Measurements from ENCODE around the gene ACSL5. TPM values are rescaled to one million over a fixed set of nuclear protein-coding genes. Genes with fewer than 3 reads are reported as not detected.

The ACSL5 gene
- total and polyA plus RNA-seq, 2 of the 4 experiments (the other 2 are of a cell fraction), result 0.87 to 1.3 TPM

DNA sequence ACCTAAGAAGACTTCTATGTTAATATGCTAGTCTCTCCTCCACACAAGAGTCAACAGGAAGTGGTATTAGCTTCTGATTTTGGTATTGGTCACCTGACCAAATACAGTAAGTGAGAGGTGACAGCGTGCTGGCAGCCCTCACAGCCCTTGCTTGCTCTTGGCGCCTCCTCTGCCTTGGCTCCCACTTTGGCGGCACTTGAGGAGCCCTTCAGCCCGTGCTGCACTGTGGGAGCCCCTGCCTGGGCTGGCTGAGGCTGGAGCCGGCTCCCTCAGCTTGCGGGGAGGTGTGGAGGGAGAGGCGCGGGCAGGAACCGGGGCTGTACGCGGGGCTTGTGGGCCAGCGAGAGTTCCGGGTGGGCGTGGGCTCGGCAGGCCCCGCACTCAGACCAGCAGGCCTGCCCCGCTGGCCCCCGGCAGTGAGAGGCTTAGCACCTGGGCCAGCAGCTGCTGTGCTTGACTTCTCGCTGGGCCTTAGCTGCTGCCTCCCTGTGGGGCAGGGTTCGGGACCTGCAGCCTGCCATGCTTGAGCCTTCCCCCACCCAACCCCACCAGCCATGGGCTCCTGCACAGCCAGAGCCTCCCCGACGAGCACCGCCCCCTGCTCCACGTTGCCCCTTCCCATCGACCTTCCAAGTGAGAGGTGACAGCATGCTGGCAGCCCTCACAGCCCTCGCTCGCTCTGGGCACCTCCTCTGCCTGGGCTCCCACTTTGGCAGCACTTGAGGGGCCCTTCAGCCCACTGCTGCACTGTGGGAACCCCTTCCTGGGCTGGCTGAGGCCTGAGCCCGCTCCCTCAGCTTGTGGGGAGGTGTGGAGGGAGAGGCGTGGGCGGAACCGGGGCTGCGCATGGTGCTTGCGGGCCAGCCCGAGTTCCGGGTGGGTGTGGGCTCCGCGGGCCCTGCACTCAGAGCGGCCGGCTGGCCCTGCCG lies 4.2 kb upstream of the ACSL5 start:
- 86% methylated on average over 9 of the region's 40 CpGs; no CpG with 5 or more reads in 1 of the 2 experiments for WGBS, 2 experiments (ENCODE audit: extremely low coverage in 2 of 2, insufficient read length in 1 of 2)
- H3K18ac ChIP-seq (ENCODE audit: low read depth, low read length), result no peak overlapping the region
- no peak overlapping the region for H2AK5ac ChIP-seq (ENCODE audit: low read depth, low read length)
- intact Hi-C loops (cut with micrococcal nuclease), result no loop called here
- H4K8ac ChIP-seq (ENCODE audit: low read depth in 2 of 2, low read length in 2 of 2), result no peak overlapping the region
- H3K27ac ChIP-seq (ENCODE audit: insufficient read depth, low read length), result no peak overlapping the region
- no peak overlapping the region for H3K4me3 ChIP-seq (ENCODE audit: insufficient read depth, low read depth, low read length)
- no peak overlapping the region for H3K4ac ChIP-seq (ENCODE audit: low read depth, low read length)
- DNase-seq (no peak), ATAC-seq (ENCODE audit: low read depth) (no peak)
- H3K14ac ChIP-seq (replicated peaks; ENCODE audit: low read depth, low read length), result no peak overlapping the region
- H3K79me1 ChIP-seq (ENCODE audit: low read depth in 1 of 2, low read length in 2 of 2), result no peaks in the 10 kb centered on the region
- no peak overlapping the region for H2BK5ac ChIP-seq (ENCODE audit: low read depth, low read length, poor library complexity, severe bottlenecking)
- dilution Hi-C loops (cut with HindIII; ENCODE audit: low sequenced_read_pairs, unreplicated experiment), result no loop called here
- H3K4me2 ChIP-seq (ENCODE audit: low read depth, low read length), result no peak overlapping the region
- no peak overlapping the region for H2BK20ac ChIP-seq (ENCODE audit: low read depth, low read length)
- in situ Hi-C loops (cut with MboI; ENCODE audit: low sequenced_read_pairs), result no loop called here
- POLR2A ChIA-PET (ENCODE audit: unreplicated experiment), result no interaction called here
- H3K4me1 ChIP-seq (ENCODE audit: control insufficient read depth, insufficient read depth, low read length), result no peaks in the 10 kb centered on the region
- no peaks in the 10 kb centered on the region for H3K9me1 ChIP-seq (ENCODE audit: insufficient read depth, low read length)
- H3K36me3 ChIP-seq (ENCODE audit: control insufficient read depth, insufficient read depth, low read length), result no peaks in the 10 kb centered on the region
- H3K9me3 ChIP-seq (ENCODE audit: control insufficient read depth, insufficient read depth, low read length), result no peaks in the 10 kb centered on the region
- no peak for TF ChIP-seq CHD1 (IDR thresholded peaks at IDR 0.05; ENCODE audit: low read depth, low read length)
- no peak for TF ChIP-seq MAFK (IDR thresholded peaks at IDR 0.05; ENCODE audit: low read depth, low read length)
- no peak for TF ChIP-seq BHLHE40 (IDR thresholded peaks at IDR 0.05; ENCODE audit: low read depth, low read length)
- TF ChIP-seq RAD21 (IDR thresholded peaks at IDR 0.05; ENCODE audit: low read length), result no peak
- no peak for TF ChIP-seq POLR2A (IDR thresholded peaks at IDR 0.05; ENCODE audit: low read depth, low read length)
- TF ChIP-seq MXI1 (IDR thresholded peaks at IDR 0.05; ENCODE audit: borderline replicate concordance, low read depth, low read length), result no peak
- TF ChIP-seq RFX5 (IDR thresholded peaks at IDR 0.05; ENCODE audit: low read depth, low read length), result no peak
- TF ChIP-seq, protein P1, sequence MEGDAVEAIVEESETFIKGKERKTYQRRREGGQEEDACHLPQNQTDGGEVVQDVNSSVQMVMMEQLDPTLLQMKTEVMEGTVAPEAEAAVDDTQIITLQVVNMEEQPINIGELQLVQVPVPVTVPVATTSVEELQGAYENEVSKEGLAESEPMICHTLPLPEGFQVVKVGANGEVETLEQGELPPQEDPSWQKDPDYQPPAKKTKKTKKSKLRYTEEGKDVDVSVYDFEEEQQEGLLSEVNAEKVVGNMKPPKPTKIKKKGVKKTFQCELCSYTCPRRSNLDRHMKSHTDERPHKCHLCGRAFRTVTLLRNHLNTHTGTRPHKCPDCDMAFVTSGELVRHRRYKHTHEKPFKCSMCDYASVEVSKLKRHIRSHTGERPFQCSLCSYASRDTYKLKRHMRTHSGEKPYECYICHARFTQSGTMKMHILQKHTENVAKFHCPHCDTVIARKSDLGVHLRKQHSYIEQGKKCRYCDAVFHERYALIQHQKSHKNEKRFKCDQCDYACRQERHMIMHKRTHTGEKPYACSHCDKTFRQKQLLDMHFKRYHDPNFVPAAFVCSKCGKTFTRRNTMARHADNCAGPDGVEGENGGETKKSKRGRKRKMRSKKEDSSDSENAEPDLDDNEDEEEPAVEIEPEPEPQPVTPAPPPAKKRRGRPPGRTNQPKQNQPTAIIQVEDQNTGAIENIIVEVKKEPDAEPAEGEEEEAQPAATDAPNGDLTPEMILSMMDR (conservative IDR thresholded peaks at IDR 0.05; ENCODE audit: low read depth, low read length), result no peak
- TF ChIP-seq NFE2L2 (IDR thresholded peaks at IDR 0.05; ENCODE audit: low read depth, low read length), result no peak
- TF ChIP-seq, protein P2, sequence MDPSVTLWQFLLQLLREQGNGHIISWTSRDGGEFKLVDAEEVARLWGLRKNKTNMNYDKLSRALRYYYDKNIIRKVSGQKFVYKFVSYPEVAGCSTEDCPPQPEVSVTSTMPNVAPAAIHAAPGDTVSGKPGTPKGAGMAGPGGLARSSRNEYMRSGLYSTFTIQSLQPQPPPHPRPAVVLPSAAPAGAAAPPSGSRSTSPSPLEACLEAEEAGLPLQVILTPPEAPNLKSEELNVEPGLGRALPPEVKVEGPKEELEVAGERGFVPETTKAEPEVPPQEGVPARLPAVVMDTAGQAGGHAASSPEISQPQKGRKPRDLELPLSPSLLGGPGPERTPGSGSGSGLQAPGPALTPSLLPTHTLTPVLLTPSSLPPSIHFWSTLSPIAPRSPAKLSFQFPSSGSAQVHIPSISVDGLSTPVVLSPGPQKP (IDR thresholded peaks at IDR 0.05; ENCODE audit: borderline replicate concordance, low read depth, low read length), result no peak
- TF ChIP-seq, protein P3, sequence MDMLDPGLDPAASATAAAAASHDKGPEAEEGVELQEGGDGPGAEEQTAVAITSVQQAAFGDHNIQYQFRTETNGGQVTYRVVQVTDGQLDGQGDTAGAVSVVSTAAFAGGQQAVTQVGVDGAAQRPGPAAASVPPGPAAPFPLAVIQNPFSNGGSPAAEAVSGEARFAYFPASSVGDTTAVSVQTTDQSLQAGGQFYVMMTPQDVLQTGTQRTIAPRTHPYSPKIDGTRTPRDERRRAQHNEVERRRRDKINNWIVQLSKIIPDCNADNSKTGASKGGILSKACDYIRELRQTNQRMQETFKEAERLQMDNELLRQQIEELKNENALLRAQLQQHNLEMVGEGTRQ (IDR thresholded peaks at IDR 0.05; ENCODE audit: low read depth, low read length), result no peak
- no peak for TF ChIP-seq FOS (IDR thresholded peaks at IDR 0.05; ENCODE audit: low read depth, low read length)
- TF ChIP-seq CEBPB (IDR thresholded peaks at IDR 0.05; ENCODE audit: low read depth, low read length), result no peak
- no peak overlapping the region for H2AFZ ChIP-seq (replicated peaks; ENCODE audit: low read length, poor library complexity)
- H3K27me3 ChIP-seq (ENCODE audit: control insufficient read depth, insufficient read depth, low read length), result peaks cover 1% of the 10 kb centered on the region
- no peak overlapping the region for H2BK120ac ChIP-seq (ENCODE audit: low read depth, low read length)
- CTCF ChIA-PET, result no interaction called here
- H4K20me1 ChIP-seq (ENCODE audit: insufficient read depth, low read length), result no peaks in the 10 kb centered on the region
- H3K23ac ChIP-seq (ENCODE audit: low read depth, low read length), result no peak overlapping the region
- no TSS peak for BruUV-seq (replicated peaks)
- no peak overlapping the region for H3K9ac ChIP-seq (ENCODE audit: low read depth, low read length)
- no peak overlapping the region for H4K5ac ChIP-seq (ENCODE audit: low read depth, low read length)
- no peak overlapping the region for H4K91ac ChIP-seq (ENCODE audit: insufficient read depth, low read depth, low read length)
- no peak overlapping the region for H2BK15ac ChIP-seq (ENCODE audit: low read depth, low read length)
- no peak overlapping the region for H3K56ac ChIP-seq (ENCODE audit: extremely low read depth, insufficient read depth, low read length)
- no peak overlapping the region for H2AK9ac ChIP-seq (replicated peaks; ENCODE audit: low read depth, low read length, poor library complexity)

Data from IMR-90 (cell line).